OCI-LY3 (cell line): ENCODE measurements around the gene F9.

Experiments used
- EZH2phosphoT487 ChIP-seq: fragments of 200-600 bp; shearing (Covaris generic); IDR thresholded peaks from 2 replicates; pipeline ENCODE4 v1.6.1; 2018; ENCODE audit warnings: antibody characterized with exemption, mixed run types, low read depth
- TF ChIP-seq, protein P1 (sequence below): fragments of 200-600, 300-600 bp; sonication (generic); IDR thresholded peaks from 2 replicates; pipeline ENCODE4 v1.5.1; 2014; ENCODE audit warnings: antibody characterized with exemption, low read length, low read depth

DNA sequence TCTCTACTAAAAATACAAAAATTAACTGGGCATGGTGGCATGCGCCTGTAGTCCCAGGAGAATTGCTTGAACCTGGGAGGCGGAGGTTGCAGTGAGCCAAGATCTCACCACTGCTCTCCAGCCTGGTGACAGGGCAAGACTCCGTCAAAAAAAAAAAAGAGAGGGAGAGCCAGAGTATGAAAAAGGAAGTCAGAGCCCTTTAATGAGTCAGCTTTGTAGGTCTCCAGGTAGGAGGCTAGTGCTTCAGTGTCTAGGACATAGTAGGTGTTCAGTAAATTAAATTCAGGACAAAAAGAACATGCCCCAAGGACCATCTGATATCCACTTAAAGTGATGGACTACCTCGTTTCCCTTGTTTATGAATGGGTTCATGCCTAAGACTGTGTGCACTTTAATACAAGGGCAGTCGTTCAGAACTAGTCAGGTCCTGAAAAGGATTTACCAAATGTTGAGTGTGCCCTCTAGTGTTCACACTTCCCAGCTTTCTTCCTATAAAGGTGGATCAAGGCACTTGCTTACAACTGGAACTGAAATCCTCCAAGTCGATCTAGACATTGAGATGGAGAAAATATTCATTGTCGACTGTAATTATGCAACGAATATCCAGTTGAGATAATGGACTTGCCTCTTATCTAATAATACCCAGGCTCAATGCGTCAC, 29.0 kb downstream of the F9 start:
- TF ChIP-seq, protein P1, sequence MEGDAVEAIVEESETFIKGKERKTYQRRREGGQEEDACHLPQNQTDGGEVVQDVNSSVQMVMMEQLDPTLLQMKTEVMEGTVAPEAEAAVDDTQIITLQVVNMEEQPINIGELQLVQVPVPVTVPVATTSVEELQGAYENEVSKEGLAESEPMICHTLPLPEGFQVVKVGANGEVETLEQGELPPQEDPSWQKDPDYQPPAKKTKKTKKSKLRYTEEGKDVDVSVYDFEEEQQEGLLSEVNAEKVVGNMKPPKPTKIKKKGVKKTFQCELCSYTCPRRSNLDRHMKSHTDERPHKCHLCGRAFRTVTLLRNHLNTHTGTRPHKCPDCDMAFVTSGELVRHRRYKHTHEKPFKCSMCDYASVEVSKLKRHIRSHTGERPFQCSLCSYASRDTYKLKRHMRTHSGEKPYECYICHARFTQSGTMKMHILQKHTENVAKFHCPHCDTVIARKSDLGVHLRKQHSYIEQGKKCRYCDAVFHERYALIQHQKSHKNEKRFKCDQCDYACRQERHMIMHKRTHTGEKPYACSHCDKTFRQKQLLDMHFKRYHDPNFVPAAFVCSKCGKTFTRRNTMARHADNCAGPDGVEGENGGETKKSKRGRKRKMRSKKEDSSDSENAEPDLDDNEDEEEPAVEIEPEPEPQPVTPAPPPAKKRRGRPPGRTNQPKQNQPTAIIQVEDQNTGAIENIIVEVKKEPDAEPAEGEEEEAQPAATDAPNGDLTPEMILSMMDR = peak; percentile 71
- no peak for TF ChIP-seq EZH2phosphoT487
